IMR-90 (cell line): ENCODE measurements around the gene CALHM3. TPM values are rescaled to one million over a fixed set of nuclear protein-coding genes. Genes with fewer than 3 reads are reported as not detected.

Source experiments
- ATAC-seq: fragments of 200-7000 bp; cut with Tn5 transposase; 2 replicates; pipeline ENCODE4 v1.9.1; 2020; ENCODE audit warnings: low read depth, mild to moderate bottlenecking, moderate library complexity
- BruUV-seq: library from RNA; stranded (reverse); fragments of 400-500 nt; replicated peaks from 2 replicates; lab custom pipeline; 2021; lab: Mats Ljungman, UMichigan
- CTCF ChIA-PET: fragments of 300-600 bp; formaldehyde crosslinking; extraction: SDS; loops from one replicate; lab custom pipeline; 2021; ENCODE audit warnings: antibody characterized with exemption; lab: Yijun Ruan, JAX
- POLR2A ChIA-PET: fragments of 300-600 bp; sonication (Branson Sonifier 250); formaldehyde crosslinking; loops from one replicate; lab custom pipeline; 2022; ENCODE audit warnings: antibody characterized with exemption; ENCODE audit not compliant: unreplicated experiment; lab: Charles Lee
- DNase-seq: peaks from one replicate; pipeline ENCODE4 v3.0.0; 2013
- H2AFZ ChIP-seq: replicated peaks from 2 replicates; pipeline ENCODE3; 2013; ENCODE audit warnings: low read length, mild to moderate bottlenecking; ENCODE audit not compliant: poor library complexity
- H2AK5ac ChIP-seq: 2 replicates; pipeline ENCODE4 v1.6.1; 2013; ENCODE audit warnings: low read depth, low read length, inconsistent platforms
- H2AK9ac ChIP-seq: replicated peaks from 2 replicates; pipeline ENCODE3; 2013; ENCODE audit warnings: mild to moderate bottlenecking, low read depth, low read length, moderate library complexity; ENCODE audit not compliant: poor library complexity
- H2BK120ac ChIP-seq: 2 replicates; pipeline ENCODE4 v1.6.1; 2013; ENCODE audit warnings: low read depth, low read length, inconsistent platforms
- H2BK15ac ChIP-seq: 3 replicates; pipeline ENCODE4 v1.6.1; 2013; ENCODE audit warnings: low read depth, low read length, inconsistent platforms
- H2BK20ac ChIP-seq: 2 replicates; pipeline ENCODE4 v1.6.1; 2013; ENCODE audit warnings: low read depth, mild to moderate bottlenecking, inconsistent platforms, low read length, moderate library complexity
- H2BK5ac ChIP-seq: 2 replicates; pipeline ENCODE4 v1.6.1; 2013; ENCODE audit warnings: mild to moderate bottlenecking, low read depth, low read length, inconsistent platforms; ENCODE audit not compliant: poor library complexity, severe bottlenecking
- H3K14ac ChIP-seq: replicated peaks from 2 replicates; pipeline ENCODE4 v1.6.1; 2013; ENCODE audit warnings: low read depth, low read length, inconsistent platforms
- H3K18ac ChIP-seq: 2 replicates; pipeline ENCODE4 v1.6.1; 2013; ENCODE audit warnings: low read depth, low read length, control low read depth
- H3K23ac ChIP-seq: 2 replicates; pipeline ENCODE4 v1.6.1; 2013; ENCODE audit warnings: low read depth, low read length, inconsistent platforms
- H3K27ac ChIP-seq: 2 replicates; pipeline ENCODE4 v1.5.1; 2013; ENCODE audit warnings: mild to moderate bottlenecking, control low read depth, low read length; ENCODE audit not compliant: insufficient read depth
- H3K27me3 ChIP-seq: 2 replicates; pipeline ENCODE4 v1.6.1; 2013; ENCODE audit warnings: low read length; ENCODE audit not compliant: control insufficient read depth, insufficient read depth
- H3K36me3 ChIP-seq: 2 replicates; pipeline ENCODE4 v1.6.1; 2013; ENCODE audit warnings: low read length, mixed read lengths; ENCODE audit not compliant: control insufficient read depth, insufficient read depth
- H3K4ac ChIP-seq: 2 replicates; pipeline ENCODE4 v1.6.1; 2013; ENCODE audit warnings: low read depth, low read length, inconsistent platforms
- H3K4me1 ChIP-seq: 2 replicates; pipeline ENCODE4 v1.6.1; 2013; ENCODE audit warnings: low read length, mixed read lengths; ENCODE audit not compliant: control insufficient read depth, insufficient read depth
- H3K4me2 ChIP-seq: 2 replicates; pipeline ENCODE4 v1.6.1; 2013; ENCODE audit warnings: low read depth, mild to moderate bottlenecking, control low read depth, low read length, moderate library complexity
- H3K4me3 ChIP-seq: 2 replicates; pipeline ENCODE4 v1.5.1; 2013; ENCODE audit warnings: low read depth, mild to moderate bottlenecking, control low read depth, low read length, moderate library complexity; ENCODE audit not compliant: insufficient read depth
- H3K56ac ChIP-seq: 2 replicates; pipeline ENCODE4 v1.6.1; 2013; ENCODE audit warnings: low read length, inconsistent platforms; ENCODE audit not compliant: insufficient read depth; ENCODE audit errors: extremely low read depth
- H3K79me1 ChIP-seq, 2 experiments: 2 replicates each; pipeline ENCODE4 v1.6.1; 2013; ENCODE audit warnings: low read length in 2 of 2, inconsistent platforms in 1 of 2, low read depth in 1 of 2
- H3K9ac ChIP-seq: 2 replicates; pipeline ENCODE4 v1.6.1; 2013; ENCODE audit warnings: low read depth, low read length, control low read depth
- H3K9me1 ChIP-seq: 2 replicates; pipeline ENCODE4 v1.6.1; 2013; ENCODE audit warnings: low read length, inconsistent platforms; ENCODE audit not compliant: insufficient read depth
- H3K9me3 ChIP-seq: 2 replicates; pipeline ENCODE4 v1.6.1; 2013; ENCODE audit warnings: low read length; ENCODE audit not compliant: control insufficient read depth, insufficient read depth
- H4K20me1 ChIP-seq: 2 replicates; pipeline ENCODE4 v1.6.1; 2013; ENCODE audit warnings: low read length, inconsistent platforms; ENCODE audit not compliant: insufficient read depth
- H4K5ac ChIP-seq: 2 replicates; pipeline ENCODE4 v1.6.1; 2013; ENCODE audit warnings: mild to moderate bottlenecking, low read depth, low read length, control low read depth
- H4K8ac ChIP-seq, 2 experiments: 2 replicates each; pipeline ENCODE4 v1.6.1; 2013; ENCODE audit warnings: low read depth in 2 of 2, low read length in 2 of 2, control low read depth in 1 of 2, inconsistent platforms in 1 of 2
- H4K91ac ChIP-seq: 2 replicates; pipeline ENCODE4 v1.6.1; 2013; ENCODE audit warnings: low read depth, low read length, inconsistent platforms; ENCODE audit not compliant: insufficient read depth
- BHLHE40 ChIP-seq: fragments of 150-350 bp; IDR thresholded peaks from 2 replicates; pipeline ENCODE4 v1.6.1; 2016; ENCODE audit warnings: mild to moderate bottlenecking, low read depth, low read length
- CEBPB ChIP-seq: IDR thresholded peaks from 2 replicates; pipeline ENCODE4 v1.6.1; 2012; ENCODE audit warnings: low read depth, low read length, improper control_type of control experiment
- CHD1 ChIP-seq: IDR thresholded peaks from 2 replicates; pipeline ENCODE4 v1.6.1; 2012; ENCODE audit warnings: low read depth, low read length, improper control_type of control experiment
- FOS ChIP-seq: fragments of 150-350 bp; IDR thresholded peaks from 2 replicates; pipeline ENCODE4 v1.6.1; 2016; ENCODE audit warnings: low read depth, low read length
- MAFK ChIP-seq: IDR thresholded peaks from 2 replicates; pipeline ENCODE4 v1.6.1; 2012; ENCODE audit warnings: low read depth, low read length, improper control_type of control experiment
- MAZ ChIP-seq: IDR thresholded peaks from 2 replicates; pipeline ENCODE4 v1.6.1; 2012; ENCODE audit warnings: low read depth, mild to moderate bottlenecking, low read length, improper control_type of control experiment, moderate library complexity, borderline replicate concordance
- MXI1 ChIP-seq: IDR thresholded peaks from 2 replicates; pipeline ENCODE4 v1.6.1; 2012; ENCODE audit warnings: low read depth, mild to moderate bottlenecking, low read length, moderate library complexity, borderline replicate concordance
- NFE2L2 ChIP-seq: fragments of 150-350 bp; IDR thresholded peaks from 2 replicates; pipeline ENCODE4 v1.6.1; 2016; ENCODE audit warnings: low read depth, mild to moderate bottlenecking, low read length
- RCOR1 ChIP-seq: IDR thresholded peaks from 2 replicates; pipeline ENCODE4 v1.6.1; 2012; ENCODE audit warnings: mild to moderate bottlenecking, low read length, improper control_type of control experiment; ENCODE audit not compliant: insufficient replicate concordance
- RFX5 ChIP-seq: IDR thresholded peaks from 2 replicates; pipeline ENCODE4 v1.8.0; 2012; ENCODE audit warnings: low read depth, mild to moderate bottlenecking, low read length, moderate library complexity
- SMC3 ChIP-seq: fragments of 150-350 bp; IDR thresholded peaks from 2 replicates; pipeline ENCODE4 v1.6.1; 2016; ENCODE audit warnings: low read depth, mild to moderate bottlenecking, antibody characterized with exemption, low read length, moderate library complexity
- WGBS, 2 experiments: methylation state at CpG; one replicate each; pipeline versions ENCODE4 v1.1.5 to v1.1.7; 2013; ENCODE audit warnings: missing lambda C conversion rate in 2 of 2; ENCODE audit not compliant: insufficient read length in 1 of 2; ENCODE audit errors: extremely low coverage in 2 of 2; 5-methylcytosine and 5-hydroxymethylcytosine counted together
- dilution Hi-C: fragments of 300-500 bp; cut with HindIII; formaldehyde crosslinking; loops from one replicate; pipeline ENCODE4 v1.14.3; 2018; ENCODE audit warnings: low sequenced_read_pairs; ENCODE audit not compliant: unreplicated experiment
- in situ Hi-C: fragments of 300-500 bp; cut with MboI; formaldehyde crosslinking; loops from 3 replicates; pipeline ENCODE4 v1.14.3; 2019; ENCODE audit warnings: low sequenced_read_pairs, inconsistent platforms, mixed read lengths
- intact Hi-C: fragments of 100-400 bp; cut with micrococcal nuclease; formaldehyde crosslinking; loops from 2 replicates; pipeline ENCODE4 v1.10.0; 2022
- polyA plus RNA-seq, 3 experiments: library from polyadenylated mRNA; depleted of rRNA; stranded (reverse); fragments of >200 nt; gene quantifications; 2 replicates each; pipeline ENCODE4 v1.2.3, GENCODE V29; 2012; ENCODE audit warnings: low replicate concordance in 1 of 3
- total RNA-seq: library from RNA; depleted of rRNA; stranded (reverse); fragments of >200 nt; gene quantifications from 2 replicates; pipeline ENCODE4 v1.2.3, GENCODE V29; 2012
- TF ChIP-seq, protein P1 (sequence below): conservative IDR thresholded peaks from 2 replicates; pipeline ENCODE4 v1.5.1; 2012; ENCODE audit warnings: mild to moderate bottlenecking, low read depth, low read length, improper control_type of control experiment

Gene CALHM3
- total and polyA plus RNA-seq, 2 of the 4 experiments (the other 2 are of a cell fraction): not detected

DNA sequence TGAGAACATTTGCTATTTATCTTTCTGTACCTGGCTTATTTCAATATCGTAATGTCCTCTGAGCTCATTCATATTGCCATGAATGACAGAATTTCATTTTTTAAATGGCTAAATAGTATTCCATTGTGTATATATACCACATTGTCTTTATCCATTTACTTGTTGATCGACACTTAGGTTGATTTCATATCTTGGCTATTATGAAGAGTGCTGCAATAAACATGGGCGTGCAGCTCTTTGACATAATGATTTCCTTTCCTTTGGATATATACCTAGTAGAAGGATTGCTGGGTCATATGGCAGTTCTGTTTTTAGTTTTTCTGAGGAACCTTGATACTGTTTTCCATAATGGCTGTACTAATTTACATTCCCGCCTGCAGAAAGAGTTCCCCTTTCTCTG lies 44.6 kb upstream of the CALHM3 start:
- no peak overlapping the region for H3K27ac ChIP-seq
- H3K23ac ChIP-seq: no peak overlapping the region
- H2BK20ac ChIP-seq: no peak overlapping the region
- no peak overlapping the region for H2AK9ac ChIP-seq
- no peak overlapping the region for H2BK120ac ChIP-seq
- dilution Hi-C loops (no loop called here), in situ Hi-C loops (no loop called here), intact Hi-C loops (no loop called here)
- H3K9ac ChIP-seq: no peak overlapping the region
- ChIA-PET POLR2A (no interaction called here), CTCF (no interaction called here)
- H3K14ac ChIP-seq: no peak overlapping the region
- H3K56ac ChIP-seq: no peak overlapping the region
- no peak overlapping the region for H2BK5ac ChIP-seq
- no peak overlapping the region for H2BK15ac ChIP-seq
- ATAC-seq: no peak
- H3K36me3 ChIP-seq: no peaks in the 10 kb centered on the region
- H3K4me2 ChIP-seq: no peak overlapping the region
- no CpG with 5 or more reads among the region's 4 CpGs for WGBS, 2 experiments
- H4K5ac ChIP-seq: no peak overlapping the region
- no peaks in the 10 kb centered on the region for H4K20me1 ChIP-seq
- no peak overlapping the region for H3K4ac ChIP-seq
- H3K27me3 ChIP-seq: peaks cover 20% of the 10 kb centered on the region
- H3K9me1 ChIP-seq: no peaks in the 10 kb centered on the region
- H3K4me1 ChIP-seq: no peaks in the 10 kb centered on the region
- H3K79me1 ChIP-seq: no peaks in the 10 kb centered on the region
- no peak for TF ChIP-seq RCOR1
- TF ChIP-seq FOS: no peak
- no peak for TF ChIP-seq CHD1
- no peak for TF ChIP-seq MXI1
- no peak for TF ChIP-seq BHLHE40
- TF ChIP-seq MAFK: no peak
- TF ChIP-seq SMC3: no peak
- no peak for TF ChIP-seq NFE2L2
- TF ChIP-seq RFX5: no peak
- TF ChIP-seq, protein P1, sequence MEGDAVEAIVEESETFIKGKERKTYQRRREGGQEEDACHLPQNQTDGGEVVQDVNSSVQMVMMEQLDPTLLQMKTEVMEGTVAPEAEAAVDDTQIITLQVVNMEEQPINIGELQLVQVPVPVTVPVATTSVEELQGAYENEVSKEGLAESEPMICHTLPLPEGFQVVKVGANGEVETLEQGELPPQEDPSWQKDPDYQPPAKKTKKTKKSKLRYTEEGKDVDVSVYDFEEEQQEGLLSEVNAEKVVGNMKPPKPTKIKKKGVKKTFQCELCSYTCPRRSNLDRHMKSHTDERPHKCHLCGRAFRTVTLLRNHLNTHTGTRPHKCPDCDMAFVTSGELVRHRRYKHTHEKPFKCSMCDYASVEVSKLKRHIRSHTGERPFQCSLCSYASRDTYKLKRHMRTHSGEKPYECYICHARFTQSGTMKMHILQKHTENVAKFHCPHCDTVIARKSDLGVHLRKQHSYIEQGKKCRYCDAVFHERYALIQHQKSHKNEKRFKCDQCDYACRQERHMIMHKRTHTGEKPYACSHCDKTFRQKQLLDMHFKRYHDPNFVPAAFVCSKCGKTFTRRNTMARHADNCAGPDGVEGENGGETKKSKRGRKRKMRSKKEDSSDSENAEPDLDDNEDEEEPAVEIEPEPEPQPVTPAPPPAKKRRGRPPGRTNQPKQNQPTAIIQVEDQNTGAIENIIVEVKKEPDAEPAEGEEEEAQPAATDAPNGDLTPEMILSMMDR: no peak
- TF ChIP-seq MAZ: no peak
- no peak for TF ChIP-seq CEBPB
- DNase-seq: no peak
- H2AK5ac ChIP-seq: no peak overlapping the region
- no peak overlapping the region for H2AFZ ChIP-seq
- no peak overlapping the region for H4K91ac ChIP-seq
- no TSS peak for BruUV-seq
- H3K18ac ChIP-seq: no peak overlapping the region
- H3K4me3 ChIP-seq: no peak overlapping the region
- no peaks in the 10 kb centered on the region for H3K9me3 ChIP-seq
- no peak overlapping the region for H4K8ac ChIP-seq
